ENCODE data around the gene USP44.

- no peak for TF ChIP-seq POLR2AphosphoS5 (IDR thresholded peaks at IDR 0.05; ENCODE audit: low read depth, low read length)
- TF ChIP-seq RAD21 (IDR thresholded peaks at IDR 0.05 in 1 of 2, conservative IDR thresholded peaks at IDR 0.05 in 1 of 2; ENCODE audit: low read depth in 2 of 2, low read length in 2 of 2) = no peak
- no peak for TF ChIP-seq POLR2A (IDR thresholded peaks at IDR 0.05; ENCODE audit: control extremely low read depth in 1 of 2, low read depth in 2 of 2, low read length in 2 of 2)
Observed at GRCh38 chr12:95509300-95509699, 42.0 kb downstream of the USP44 start.
